DMS153 treated with DMSO at 0.1 percent for 48 hours (cell line): ENCODE data around the gene RAPGEF5.

Experiments
- DNase-seq: peaks from one replicate; lab custom pipeline; 2025; ENCODE audit not compliant: unreplicated experiment; lab: John Stamatoyannopoulos, UW

Gene RAPGEF5

DNA sequence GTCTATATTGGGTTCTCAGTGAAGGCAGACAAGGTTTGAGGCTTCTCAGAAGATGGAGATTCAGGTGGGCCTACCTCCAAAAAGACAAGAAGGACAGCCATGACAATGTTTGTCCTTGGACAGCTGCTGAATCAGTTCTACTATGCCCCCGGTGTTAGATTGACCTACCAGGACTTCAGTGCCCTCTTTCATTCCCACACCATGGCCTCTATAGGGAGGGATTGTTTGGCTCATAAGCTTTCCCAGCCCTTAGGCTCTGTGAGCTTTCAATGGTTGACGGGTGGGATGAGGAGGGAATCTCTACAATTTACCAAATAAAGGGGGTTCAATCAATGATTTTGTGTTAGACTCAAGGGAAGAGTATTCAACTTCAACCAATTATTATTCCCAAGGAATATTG lies 23.4 kb upstream of the RAPGEF5 start:
- no peak for DNase-seq

DNA sequence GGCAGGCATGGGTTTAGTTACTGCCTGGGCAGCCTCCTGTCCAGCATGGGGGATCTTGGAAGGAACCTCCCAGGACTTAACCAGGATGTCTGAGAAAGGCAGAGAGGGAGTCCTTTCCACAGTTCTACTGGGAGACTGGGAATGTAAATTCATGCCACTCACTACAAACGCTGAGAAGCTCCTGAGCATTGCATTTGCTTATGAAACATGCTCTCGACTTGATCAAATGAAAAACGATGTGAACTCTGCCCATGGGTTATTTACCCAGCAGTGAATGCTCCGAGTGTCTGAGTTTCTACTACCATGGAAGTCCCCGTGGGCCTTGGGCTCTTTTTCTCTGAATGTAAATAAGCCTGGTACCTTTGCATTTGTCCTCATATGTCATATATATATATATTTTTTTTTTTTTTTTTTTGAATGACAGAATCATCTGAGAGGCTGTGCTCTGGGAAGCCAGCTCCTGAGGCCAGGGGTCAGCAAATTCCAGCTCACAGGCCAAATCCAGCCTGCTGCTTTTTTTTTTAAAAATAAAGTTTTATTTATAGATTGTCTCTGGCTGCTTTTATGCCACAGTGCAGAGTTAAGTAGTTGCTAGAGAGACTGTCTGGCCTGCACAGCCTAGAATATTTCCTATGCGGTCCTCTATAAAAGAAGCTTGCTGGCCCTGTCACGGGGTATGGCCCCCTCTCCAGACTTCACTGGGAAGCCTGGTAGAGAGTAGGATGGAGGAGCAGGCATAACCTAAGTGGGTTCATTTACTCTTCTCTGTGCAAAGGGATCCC lies 21.4 kb upstream of the RAPGEF5 start:
- DNase-seq, result no peak

GRCh38 chr7:22377703-22378102 lies 20.7 kb upstream of the RAPGEF5 start:
- DNase-seq, result peak; percentile 43

DNA sequence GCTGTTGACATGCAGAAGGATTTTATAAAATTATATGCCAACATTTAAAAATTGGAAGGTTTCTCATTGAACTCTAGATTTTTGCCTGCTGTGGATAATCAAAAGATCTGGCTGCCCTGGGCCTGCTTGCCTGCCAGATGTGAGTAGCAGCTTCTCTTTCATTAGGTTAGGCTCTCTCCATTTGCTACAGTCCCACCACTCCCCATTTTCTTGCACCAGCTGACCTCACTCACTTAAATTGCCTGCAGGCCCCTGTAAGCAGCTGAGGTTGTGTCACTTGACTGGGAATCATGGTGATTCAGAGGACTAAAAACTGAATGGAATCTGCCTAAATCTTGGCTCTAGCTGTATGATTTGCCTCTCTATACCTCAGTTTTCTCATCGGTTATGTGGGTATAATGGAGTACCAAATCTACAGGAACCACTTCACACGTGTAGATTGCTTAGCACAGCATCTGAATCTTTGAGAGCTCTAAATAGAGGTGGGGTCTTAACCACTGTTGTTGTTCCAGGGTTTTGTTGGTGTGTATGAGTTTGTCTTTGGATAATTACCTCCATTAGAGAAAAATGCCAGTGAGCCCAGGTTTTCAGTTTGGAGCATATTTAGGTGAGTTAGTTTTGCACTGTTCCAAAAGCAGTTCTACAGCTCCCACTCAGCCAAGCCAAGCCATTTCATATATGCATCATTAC lies 18.6 kb upstream of the RAPGEF5 start:
- DNase-seq, result no peak

DNA sequence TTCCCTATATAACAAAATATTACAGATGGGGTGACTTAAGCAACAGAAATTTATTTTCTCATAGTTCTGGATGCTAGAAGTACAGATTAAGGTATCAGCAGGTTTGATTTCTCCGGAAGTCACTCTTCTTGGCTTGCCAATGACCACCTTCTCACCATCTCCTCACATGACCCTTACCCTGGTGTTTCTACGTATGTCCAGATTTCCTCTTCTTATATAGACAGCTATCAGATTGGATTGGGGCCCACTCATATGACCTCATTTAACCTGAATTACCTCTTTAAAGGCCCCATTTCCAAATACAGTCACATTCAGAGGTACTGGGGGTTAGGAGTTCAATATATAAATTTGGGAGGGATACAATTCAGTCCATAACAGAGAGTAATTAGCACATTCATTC lies 17.0 kb upstream of the RAPGEF5 start:
- no peak for DNase-seq

DNA sequence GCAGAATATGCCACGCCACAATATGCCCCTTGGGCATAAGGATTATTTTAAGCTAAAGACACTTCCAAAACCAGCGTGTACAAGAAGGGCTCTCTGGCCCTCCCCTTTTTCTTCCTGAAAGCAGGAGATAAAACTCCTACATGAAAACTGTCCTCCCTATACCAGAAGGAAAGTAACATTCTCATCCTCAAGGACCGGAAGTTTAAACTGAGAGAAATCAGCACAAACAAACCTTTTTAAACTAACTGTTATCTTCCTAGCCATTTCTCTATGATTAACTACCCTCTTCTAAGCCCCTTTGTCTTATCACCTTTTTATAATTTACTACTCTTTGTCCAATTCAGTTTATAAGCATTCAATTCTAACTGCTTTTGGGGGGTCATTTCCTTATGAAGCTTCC lies 16.4 kb upstream of the RAPGEF5 start:
- DNase-seq, result no peak

- DNase-seq, result peak; percentile 43
These were observed 15.9 kb upstream of the RAPGEF5 start for GRCh38 chr7:22372863-22373262.

GRCh38 chr7:22371878-22372277 lies 14.9 kb upstream of the RAPGEF5 start:
- no peak for DNase-seq

GRCh38 chr7:22364900-22365299 lies 7.9 kb upstream of the RAPGEF5 start:
- DNase-seq, result no peak

DNA sequence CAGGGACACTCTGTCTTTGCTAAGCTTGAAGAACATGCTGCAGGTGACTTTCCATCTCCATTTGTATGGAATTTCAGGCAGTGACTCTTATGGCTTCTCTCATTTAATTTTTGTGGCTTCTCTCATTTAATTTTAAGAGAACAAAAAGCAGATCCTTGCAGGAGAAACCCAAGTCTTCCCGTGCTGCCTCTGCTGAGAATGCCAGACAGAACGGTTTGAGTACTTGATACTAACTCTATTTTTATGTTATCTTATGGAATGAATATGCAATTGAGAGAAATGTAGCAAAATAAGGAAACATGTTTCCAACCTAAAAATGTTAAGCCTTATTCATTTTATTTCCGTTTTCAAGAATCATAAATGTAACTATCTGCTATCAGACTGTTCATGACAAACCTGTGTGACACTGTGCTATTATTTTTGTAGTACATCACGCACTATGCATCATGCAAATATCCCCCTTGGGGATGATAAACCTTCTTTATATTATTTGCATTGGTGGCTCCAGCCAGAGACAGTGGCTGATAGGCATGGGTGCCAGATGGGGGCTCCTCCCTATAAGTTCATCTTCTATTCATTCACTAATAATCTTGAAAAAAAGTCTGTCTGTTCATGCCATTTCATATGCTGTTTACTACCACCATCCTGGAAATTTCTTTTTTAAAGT lies 6.9 kb upstream of the RAPGEF5 start:
- DNase-seq, result no peak

DNA sequence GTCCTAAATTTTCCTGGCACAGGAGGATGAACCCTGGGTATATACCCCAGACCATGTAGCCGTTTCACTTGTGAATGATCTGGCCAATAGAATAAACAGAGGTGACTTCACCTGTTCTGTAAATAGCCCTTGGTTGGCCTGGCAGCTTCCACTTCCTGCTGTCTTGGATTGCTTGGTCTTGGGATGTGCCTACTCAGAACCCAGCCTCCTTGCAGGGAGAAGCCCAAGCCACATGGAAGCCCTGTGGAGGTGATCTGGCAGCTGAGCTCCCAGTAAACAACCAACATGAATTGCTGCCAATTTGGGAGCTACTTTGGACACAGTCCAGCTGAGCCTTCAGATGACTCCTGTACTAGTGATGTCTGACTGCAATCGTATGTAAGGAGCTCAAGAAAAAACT lies 4.8 kb upstream of the RAPGEF5 start:
- DNase-seq, result peak; percentile 95

DNA sequence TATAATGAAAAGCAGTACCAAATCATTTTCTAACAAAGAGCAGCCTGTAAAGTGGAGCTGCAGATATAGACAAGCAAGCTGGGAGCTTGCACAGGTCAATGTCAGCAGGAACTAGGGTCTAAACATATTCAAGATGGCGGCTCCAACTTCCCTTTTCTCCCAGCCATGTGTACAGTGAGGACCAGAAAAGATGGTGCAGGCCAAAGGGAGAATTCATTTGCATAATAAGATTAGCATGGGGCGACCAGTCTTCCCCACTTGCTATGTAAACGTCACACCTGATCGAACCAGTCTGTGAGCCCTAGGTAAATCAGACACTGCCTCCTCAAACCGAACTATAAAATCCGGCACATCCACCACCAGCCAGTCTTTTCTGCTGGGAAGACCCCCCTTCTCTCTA lies 4.4 kb upstream of the RAPGEF5 start:
- DNase-seq, result no peak

GRCh38 chr7:22358820-22359697 lies 2.1 kb upstream of the RAPGEF5 start:
- DNase-seq, result no peak

DNA sequence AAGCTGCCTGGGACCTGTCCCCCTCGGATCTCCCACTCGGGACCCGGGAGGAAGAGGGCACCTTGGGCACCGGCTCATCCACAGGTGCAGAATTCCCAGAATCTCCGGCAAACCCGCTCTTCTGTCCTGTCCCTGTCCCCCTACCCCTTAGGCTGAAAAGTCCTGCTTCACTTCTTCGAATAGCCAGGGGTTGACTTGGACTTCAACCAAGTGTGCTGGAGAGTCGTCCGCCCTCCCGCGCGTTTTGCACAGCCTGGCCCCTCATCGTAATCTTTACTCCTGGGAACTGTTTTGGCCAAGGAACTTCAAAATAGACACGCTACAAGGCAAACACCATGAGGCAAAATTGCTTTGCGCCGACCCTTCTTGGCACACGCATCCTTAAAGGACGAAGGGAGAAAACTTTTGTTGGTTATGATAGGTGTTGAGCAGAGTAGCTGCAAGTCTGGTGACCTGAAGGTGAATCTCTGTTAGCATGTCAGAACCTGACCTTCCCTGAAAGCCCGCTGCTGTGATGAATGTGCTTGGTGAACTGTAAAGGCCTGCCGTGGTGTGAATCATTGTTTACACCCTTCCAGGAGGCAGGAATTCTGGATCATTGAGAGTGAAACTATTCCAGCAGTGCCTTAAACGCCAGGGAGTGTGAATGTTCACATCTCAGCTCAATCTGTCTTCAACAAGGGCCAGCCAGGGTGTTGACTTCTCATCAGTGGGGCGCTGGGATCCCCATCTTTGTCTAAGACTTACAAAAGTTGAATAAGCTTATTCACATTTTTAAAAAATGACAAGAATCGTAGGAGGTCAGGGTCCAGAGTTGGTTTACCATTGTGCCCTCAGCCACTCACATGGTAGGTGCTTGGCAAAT lies 589 bp upstream of the RAPGEF5 start:
- DNase-seq, result peak; percentile 91

- peak; percentile 55 for DNase-seq
These were observed 803 bp downstream of the RAPGEF5 start for GRCh38 chr7:22356010-22356691.

DNA sequence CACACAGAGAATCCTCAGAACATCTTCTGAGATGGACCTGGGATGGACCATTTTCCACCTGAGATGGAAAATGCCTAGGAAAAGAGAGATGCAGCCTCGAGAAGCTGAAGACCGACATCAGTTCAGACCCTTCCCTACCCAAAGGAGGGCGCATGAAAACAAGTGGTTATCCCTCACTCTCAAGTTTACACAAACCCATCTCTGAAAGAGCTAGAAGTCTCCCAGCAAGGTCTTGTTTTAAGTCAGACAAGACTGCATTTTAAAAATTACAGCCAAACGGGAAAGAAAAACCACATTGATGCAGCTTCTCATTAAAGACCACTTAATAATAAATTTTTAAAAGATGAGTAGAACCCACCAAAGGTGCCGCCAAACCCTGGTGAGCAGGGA lies 1.3 kb downstream of the RAPGEF5 start:
- DNase-seq, result no peak

DNA sequence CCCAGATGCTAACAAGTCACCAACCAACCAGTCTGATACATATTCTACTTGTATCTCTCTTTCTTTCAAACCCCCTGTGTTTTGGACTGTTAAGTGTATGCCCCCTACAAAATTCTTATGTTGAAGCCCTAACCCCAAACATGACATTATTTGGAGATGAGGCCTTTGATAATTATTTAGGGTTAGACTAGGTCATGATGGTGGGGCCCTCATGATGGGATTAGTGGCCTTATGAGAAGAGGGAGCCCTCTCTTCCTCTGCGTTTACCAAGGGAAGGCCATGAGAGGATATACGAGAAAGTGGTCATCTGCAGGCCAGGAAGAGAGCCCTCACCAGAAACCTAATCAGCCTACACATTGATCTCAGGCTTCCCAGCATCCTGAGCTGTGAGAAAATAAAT lies 2.5 kb downstream of the RAPGEF5 start:
- no peak for DNase-seq

- no peak for DNase-seq
These were observed 4.1 kb downstream of the RAPGEF5 start for GRCh38 chr7:22352887-22353286.

DNA sequence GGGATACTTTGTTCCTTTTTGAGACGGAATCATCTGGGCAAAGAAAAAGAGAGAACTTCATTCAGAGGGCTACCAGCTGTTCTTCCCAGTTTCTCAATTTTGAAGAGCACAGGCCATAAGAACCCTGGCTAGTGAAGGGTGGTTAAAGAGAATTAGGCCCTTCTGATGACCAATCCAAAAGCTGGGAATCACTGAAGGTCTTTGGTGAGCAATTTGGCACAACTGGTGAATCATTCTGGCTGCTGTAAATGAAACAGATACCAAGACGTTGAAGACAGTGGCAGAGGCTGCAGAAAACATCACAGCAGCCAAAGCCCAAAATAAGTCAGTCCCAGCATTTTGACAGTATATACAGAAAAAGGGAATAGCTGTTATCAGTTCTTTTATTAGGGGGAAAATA lies 5.1 kb downstream of the RAPGEF5 start:
- no peak for DNase-seq

- no peak for DNase-seq
These were observed 5.6 kb downstream of the RAPGEF5 start for GRCh38 chr7:22351329-22351692.
